Peyer's patch (tissue), 4 donors: ENCODE results near the gene RFPL1. TPM values are rescaled to one million over a fixed set of nuclear protein-coding genes. Genes with fewer than 3 reads are reported as not detected.

Experiments
- DNase-seq, 3 donors: peaks; one replicate each; pipeline ENCODE4 v3.0.0-alpha.2; 2017 to 2019
- H3K27ac ChIP-seq, 4 donors: fragments of 200-600 bp; sonication (generic); one replicate each; pipeline ENCODE4 v1.5.1; 2016 to 2019
- H3K27me3 ChIP-seq, 2 donors: fragments of 200-600 bp; sonication (generic); one replicate each; pipeline ENCODE4 v1.5.1; 2019
- H3K36me3 ChIP-seq, 3 donors: fragments of 200-600 bp; sonication (generic); one replicate each; pipeline ENCODE4 v1.5.1; 2016 to 2019
- H3K4me1 ChIP-seq, 4 donors: fragments of 200-600 bp; sonication (generic); one replicate each; pipeline ENCODE4 v1.5.1; 2016 to 2019
- H3K4me3 ChIP-seq, 4 donors: fragments of 200-600 bp; sonication (generic); 1 replicate in 3 of 4; 2 replicates in 1 of 4; pipeline ENCODE4 v1.5.1; 2016 to 2019; ENCODE audit warnings: mild to moderate bottlenecking in 1 of 4
- H3K9me3 ChIP-seq, 4 donors: fragments of 200-600 bp; sonication (generic); one replicate each; pipeline ENCODE4 v1.5.1; 2016 to 2019; ENCODE audit warnings: mild to moderate bottlenecking in 1 of 4
- POLR2A ChIP-seq, 2 donors: fragments of 450-650 bp; IDR thresholded peaks; one replicate each; pipeline ENCODE4 v1.5.1; 2017; ENCODE audit warnings: antibody characterized with exemption in 2 of 2, mild to moderate bottlenecking in 2 of 2, moderate library complexity in 2 of 2
- total RNA-seq, 4 donors: library from RNA; depleted of rRNA; stranded (reverse); fragments of >200 nt; gene quantifications; one replicate each; pipeline ENCODE4 v1.1.0, GENCODE V29; 2016
- TF ChIP-seq, protein P1 (sequence below), 6 experiments: fragments of 450-650 bp in 4 of 6; fragments of 200-600 bp in 2 of 6; sonication (generic) in 1 of 6; IDR thresholded peaks; one replicate each; pipeline ENCODE4 v1.5.1; 2017 to 2019; ENCODE audit warnings: antibody characterized with exemption in 6 of 6, mild to moderate bottlenecking in 3 of 6, moderate library complexity in 1 of 6

RFPL1 gene
- total RNA-seq, 4 donors from 2014 or later, result not detected

DNA sequence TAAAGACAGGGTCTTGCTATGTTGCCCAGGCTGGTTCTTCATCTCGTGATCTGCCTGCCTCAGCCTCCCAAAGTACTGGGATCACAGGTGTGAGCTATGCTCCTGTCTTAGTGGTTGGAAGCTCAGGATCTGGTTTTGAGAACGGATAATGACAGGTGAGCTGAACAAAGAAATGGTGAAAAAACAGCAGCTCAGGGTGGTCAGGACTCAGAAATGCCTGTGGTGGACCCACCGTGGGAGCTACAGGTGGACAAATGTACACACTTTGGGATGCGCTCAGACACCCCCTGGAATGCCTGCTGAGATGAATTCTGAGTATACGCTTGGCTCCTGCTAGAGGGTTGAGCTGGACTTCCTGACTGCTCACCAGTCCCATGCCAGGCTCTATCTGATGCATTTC is 9.5 kb downstream of the RFPL1 start:
- peak in 1 of 3 donors; percentile 9 for DNase-seq
- no peak for TF ChIP-seq POLR2A (IDR thresholded peaks at IDR 0.05)
- TF ChIP-seq, protein P1, sequence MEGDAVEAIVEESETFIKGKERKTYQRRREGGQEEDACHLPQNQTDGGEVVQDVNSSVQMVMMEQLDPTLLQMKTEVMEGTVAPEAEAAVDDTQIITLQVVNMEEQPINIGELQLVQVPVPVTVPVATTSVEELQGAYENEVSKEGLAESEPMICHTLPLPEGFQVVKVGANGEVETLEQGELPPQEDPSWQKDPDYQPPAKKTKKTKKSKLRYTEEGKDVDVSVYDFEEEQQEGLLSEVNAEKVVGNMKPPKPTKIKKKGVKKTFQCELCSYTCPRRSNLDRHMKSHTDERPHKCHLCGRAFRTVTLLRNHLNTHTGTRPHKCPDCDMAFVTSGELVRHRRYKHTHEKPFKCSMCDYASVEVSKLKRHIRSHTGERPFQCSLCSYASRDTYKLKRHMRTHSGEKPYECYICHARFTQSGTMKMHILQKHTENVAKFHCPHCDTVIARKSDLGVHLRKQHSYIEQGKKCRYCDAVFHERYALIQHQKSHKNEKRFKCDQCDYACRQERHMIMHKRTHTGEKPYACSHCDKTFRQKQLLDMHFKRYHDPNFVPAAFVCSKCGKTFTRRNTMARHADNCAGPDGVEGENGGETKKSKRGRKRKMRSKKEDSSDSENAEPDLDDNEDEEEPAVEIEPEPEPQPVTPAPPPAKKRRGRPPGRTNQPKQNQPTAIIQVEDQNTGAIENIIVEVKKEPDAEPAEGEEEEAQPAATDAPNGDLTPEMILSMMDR (IDR thresholded peaks at IDR 0.05), result no peak
- H3K27ac ChIP-seq, result no peak overlapping the region
- no peaks in the 10 kb centered on the region for H3K27me3 ChIP-seq
- H3K4me3 ChIP-seq, result no peak overlapping the region
- no peaks in the 10 kb centered on the region for H3K4me1 ChIP-seq
- no peaks in the 10 kb centered on the region for H3K9me3 ChIP-seq
- no peaks in the 10 kb centered on the region for H3K36me3 ChIP-seq

- peak in 1 of 3 donors; percentile 37 for DNase-seq
- TF ChIP-seq, protein P1 (IDR thresholded peaks at IDR 0.05), result no peak
- TF ChIP-seq POLR2A (IDR thresholded peaks at IDR 0.05), result no peak
- H3K27ac ChIP-seq, result no peak overlapping the region
- no peaks in the 10 kb centered on the region for H3K27me3 ChIP-seq
- no peaks in the 10 kb centered on the region for H3K36me3 ChIP-seq
- no peak overlapping the region for H3K4me3 ChIP-seq
- H3K4me1 ChIP-seq, result no peaks in the 10 kb centered on the region
- H3K9me3 ChIP-seq, result no peaks in the 10 kb centered on the region
Measured at GRCh38 chr22:29449296-29449875, 11.0 kb downstream of the RFPL1 start.

GRCh38 chr22:29450222-29450621 is 11.8 kb downstream of the RFPL1 start:
- peak in 1 of 3 donors; percentile 3 for DNase-seq
- Histone ChIP-seq H3K36me3 (no peaks in the 10 kb centered on the region), H3K27me3 (no peaks in the 10 kb centered on the region), H3K4me1 (no peaks in the 10 kb centered on the region), H3K9me3 (no peaks in the 10 kb centered on the region), H3K27ac (no peak overlapping the region), H3K4me3 (no peak overlapping the region)
- no peak for TF ChIP-seq POLR2A (IDR thresholded peaks at IDR 0.05)
- TF ChIP-seq, protein P1 (IDR thresholded peaks at IDR 0.05), result no peak

DNA sequence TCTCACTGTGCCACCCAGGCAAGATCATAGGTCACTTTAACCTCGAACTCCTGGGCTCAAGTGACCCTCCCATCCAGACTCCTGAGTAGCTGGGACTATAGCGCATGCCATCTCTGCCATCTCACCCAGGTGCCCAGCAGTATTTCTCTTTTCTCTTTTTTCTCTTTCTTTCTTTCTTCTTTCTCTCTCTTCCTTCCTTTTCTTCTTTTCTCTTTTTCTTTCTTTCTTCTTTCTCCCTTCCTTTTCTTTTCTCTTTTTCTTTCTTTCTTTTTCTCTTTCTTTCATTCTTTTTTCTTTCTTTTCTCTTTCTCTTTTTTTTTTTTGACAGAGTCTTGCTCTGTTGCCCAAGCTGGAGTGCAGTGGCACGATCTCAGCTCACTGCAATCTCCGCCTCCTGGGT is 13.5 kb downstream of the RFPL1 start:
- Histone ChIP-seq H3K4me3 (no peak overlapping the region), H3K27me3 (no peaks in the 10 kb centered on the region), H3K27ac (no peak overlapping the region), H3K9me3 (no peaks in the 10 kb centered on the region), H3K4me1 (no peaks in the 10 kb centered on the region), H3K36me3 (no peaks in the 10 kb centered on the region)
- DNase-seq, result peak in 1 of 3 donors; percentile 10
- TF ChIP-seq, protein P1 (IDR thresholded peaks at IDR 0.05), result no peak
- no peak for TF ChIP-seq POLR2A (IDR thresholded peaks at IDR 0.05)

DNA sequence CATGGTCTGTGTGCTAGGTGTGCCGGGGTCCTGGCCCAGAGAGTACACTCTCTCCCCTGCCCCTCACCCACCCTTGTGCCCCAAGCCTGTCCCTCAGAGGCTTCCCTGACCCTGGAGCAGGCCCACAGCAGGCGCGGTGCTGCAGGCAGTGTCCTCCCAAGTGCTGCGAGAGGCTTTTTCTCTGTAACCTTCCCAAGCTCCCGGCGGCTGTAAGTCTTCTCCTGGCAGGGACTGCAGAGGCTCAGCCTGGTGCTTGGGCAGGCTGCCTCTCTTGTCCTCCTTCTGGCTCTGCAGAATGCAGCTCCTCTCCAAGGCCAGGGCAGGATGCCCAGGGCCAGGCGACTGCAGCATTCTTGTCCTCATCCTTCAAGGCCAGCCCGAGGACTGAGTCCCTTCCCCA is 15.9 kb downstream of the RFPL1 start:
- Histone ChIP-seq H3K27me3 (no peaks in the 10 kb centered on the region), H3K9me3 (no peaks in the 10 kb centered on the region), H3K4me1 (no peaks in the 10 kb centered on the region), H3K4me3 (no peak overlapping the region), H3K27ac (no peak overlapping the region), H3K36me3 (no peaks in the 10 kb centered on the region)
- no peak for TF ChIP-seq POLR2A (IDR thresholded peaks at IDR 0.05)
- TF ChIP-seq, protein P1 (IDR thresholded peaks at IDR 0.05), result no peak
- DNase-seq, result peak in 1 of 3 donors; percentile 36
